CD14-positive monocyte (primary cell): ENCODE results near the gene PSMC1. TPM values are rescaled to one million over a fixed set of nuclear protein-coding genes. Genes with fewer than 3 reads are reported as not detected.
A peak's percentile ranks its signal among the peaks of the same experiment; 100 is the strongest.

Experiments used
- DNase-seq, 3 donors: peaks; one replicate each; pipeline ENCODE4 v3.0.0-alpha.2; 2011 to 2022
- H2AFZ ChIP-seq: 2 replicates; pipeline ENCODE4 v1.6.0; 2012; ENCODE audit warnings: mild to moderate bottlenecking, low read depth, low read length, inconsistent platforms; ENCODE audit not compliant: insufficient read depth, poor library complexity, severe bottlenecking
- H3K27ac ChIP-seq, 2 donors: 1 replicate in 1 of 2; 2 replicates in 1 of 2; pipeline ENCODE4 v1.5.1; 2012 to 2013; ENCODE audit warnings: low read length in 2 of 2, control low read depth in 1 of 2, inconsistent platforms in 1 of 2, low read depth in 1 of 2, mild to moderate bottlenecking in 1 of 2
- H3K27me3 ChIP-seq, 2 donors: one replicate each; pipeline versions ENCODE4 v1.6.0 to v1.6.1; 2011 to 2013; ENCODE audit warnings: low read length in 2 of 2; ENCODE audit not compliant: control insufficient read depth in 2 of 2, insufficient read depth in 2 of 2
- H3K36me3 ChIP-seq, 2 donors: replicated peaks in 1 of 2; 1 replicate in 1 of 2; 2 replicates in 1 of 2; pipeline versions ENCODE4 v1.5.1 to v1.6.1; 2012 to 2013; ENCODE audit warnings: low read length in 2 of 2, control low read depth in 1 of 2, inconsistent platforms in 1 of 2, mild to moderate bottlenecking in 1 of 2; ENCODE audit not compliant: insufficient read depth in 2 of 2, control insufficient read depth in 1 of 2
- H3K4me1 ChIP-seq, 2 donors: 1 replicate in 1 of 2; 2 replicates in 1 of 2; pipeline versions ENCODE4 v1.5.1 to v1.6.1; 2012 to 2013; ENCODE audit warnings: low read length in 2 of 2, control low read depth in 1 of 2, inconsistent platforms in 1 of 2, mild to moderate bottlenecking in 1 of 2, moderate library complexity in 1 of 2; ENCODE audit not compliant: insufficient read depth in 2 of 2, control insufficient read depth in 1 of 2
- H3K4me2 ChIP-seq: replicated peaks from 2 replicates; pipeline ENCODE3; 2012; ENCODE audit warnings: low read length, moderate library complexity, mild to moderate bottlenecking; ENCODE audit not compliant: poor library complexity, severe bottlenecking; ENCODE audit errors: extremely low read depth
- H3K4me3 ChIP-seq, 3 experiments: fragments of 200-600 bp in 1 of 3; sonication (generic) in 1 of 3; replicated peaks in 1 of 3; 1 replicate in 2 of 3; 2 replicates in 1 of 3; pipeline ENCODE4 v1.5.1; 2011 to 2013; ENCODE audit warnings: low read length in 3 of 3, mild to moderate bottlenecking in 3 of 3, control low read depth in 2 of 3, low read depth in 2 of 3, inconsistent platforms in 1 of 3, moderate library complexity in 1 of 3
- H3K79me2 ChIP-seq: 2 replicates; pipeline ENCODE4 v1.6.0; 2012; ENCODE audit warnings: mild to moderate bottlenecking, control low read depth, inconsistent platforms, low read length, moderate library complexity; ENCODE audit not compliant: insufficient read depth
- H3K9ac ChIP-seq: 2 replicates; pipeline ENCODE4 v1.6.0; 2017; ENCODE audit warnings: low read length, mild to moderate bottlenecking; ENCODE audit not compliant: insufficient read depth, poor library complexity, severe bottlenecking
- H3K9me3 ChIP-seq, 2 donors: replicated peaks in 1 of 2; 1 replicate in 1 of 2; 2 replicates in 1 of 2; pipeline versions ENCODE4 v1.5.1 to v1.6.1; 2012 to 2013; ENCODE audit warnings: low read length in 2 of 2, control low read depth in 1 of 2; ENCODE audit not compliant: control insufficient read depth in 1 of 2, insufficient read depth in 1 of 2
- H4K20me1 ChIP-seq: 2 replicates; pipeline ENCODE4 v1.6.0; 2012; ENCODE audit warnings: mild to moderate bottlenecking, low read length, control low read depth, moderate library complexity; ENCODE audit not compliant: insufficient read depth
- H3K27ac Mint-ChIP-seq, 7 donors: one replicate each; pipeline ENCODE4 v1.8.0; 2020; ENCODE audit warnings: mild to moderate bottlenecking in 7 of 7, mixed read lengths in 7 of 7, moderate library complexity in 6 of 7, inconsistent platforms in 2 of 7
- H3K27me3 Mint-ChIP-seq, 3 donors: one replicate each; pipeline ENCODE4 v1.8.0; 2021 to 2022; ENCODE audit warnings: low read depth in 3 of 3, mild to moderate bottlenecking in 3 of 3, mixed read lengths in 3 of 3, moderate library complexity in 3 of 3, inconsistent platforms in 1 of 3
- H3K36me3 Mint-ChIP-seq, 2 donors: one replicate each; pipeline ENCODE4 v1.8.0; 2020; ENCODE audit warnings: mixed read lengths in 2 of 2, inconsistent platforms in 1 of 2, mild to moderate bottlenecking in 1 of 2
- H3K4me1 Mint-ChIP-seq: one replicate; pipeline ENCODE4 v1.8.0; 2020; ENCODE audit warnings: mild to moderate bottlenecking, mixed read lengths
- H3K4me3 Mint-ChIP-seq, 2 donors: one replicate each; pipeline ENCODE4 v1.8.0; 2020; ENCODE audit warnings: mild to moderate bottlenecking in 2 of 2, mixed read lengths in 2 of 2, moderate library complexity in 1 of 2
- H3K9me3 Mint-ChIP-seq, 7 donors: one replicate each; pipeline ENCODE4 v1.8.0; 2020 to 2022; ENCODE audit warnings: mixed read lengths in 7 of 7, mild to moderate bottlenecking in 6 of 7, moderate library complexity in 6 of 7, inconsistent platforms in 2 of 7
- WGBS: methylation state at CpG from one replicate; pipeline ENCODE4 v1.1.5; 2013; ENCODE audit warnings: missing lambda C conversion rate; ENCODE audit not compliant: insufficient coverage; 5-methylcytosine and 5-hydroxymethylcytosine counted together
- intact Hi-C, 2 donors: fragments of 100-400 bp; cut with micrococcal nuclease; formaldehyde crosslinking; loops; one replicate each; pipeline versions ENCODE4 v1.15.0 to v1.15.1; 2023
- polyA plus RNA-seq, 3 donors: library from polyadenylated mRNA; depleted of rRNA in 1 of 3; unstranded in 2 of 3; stranded (reverse) in 1 of 3; fragments of 300-500 nt in 2 of 3; fragments of >200 nt in 1 of 3; fragmentation: Illumina TruSeq in 2 of 3; gene quantifications; 1 replicate in 2 of 3; 2 replicates in 1 of 3; pipeline ENCODE4 v1.2.3, GENCODE V29; 2012 to 2021
- TF ChIP-seq, protein P1 (sequence below): fragments of 200-600 bp; IDR thresholded peaks from one replicate; pipeline ENCODE4 v1.8.0; 2022; ENCODE audit warnings: antibody characterized with exemption, mild to moderate bottlenecking

The PSMC1 gene
- polyA plus RNA-seq, 3 donors = 53.4 to 158 (median 128) TPM

DNA sequence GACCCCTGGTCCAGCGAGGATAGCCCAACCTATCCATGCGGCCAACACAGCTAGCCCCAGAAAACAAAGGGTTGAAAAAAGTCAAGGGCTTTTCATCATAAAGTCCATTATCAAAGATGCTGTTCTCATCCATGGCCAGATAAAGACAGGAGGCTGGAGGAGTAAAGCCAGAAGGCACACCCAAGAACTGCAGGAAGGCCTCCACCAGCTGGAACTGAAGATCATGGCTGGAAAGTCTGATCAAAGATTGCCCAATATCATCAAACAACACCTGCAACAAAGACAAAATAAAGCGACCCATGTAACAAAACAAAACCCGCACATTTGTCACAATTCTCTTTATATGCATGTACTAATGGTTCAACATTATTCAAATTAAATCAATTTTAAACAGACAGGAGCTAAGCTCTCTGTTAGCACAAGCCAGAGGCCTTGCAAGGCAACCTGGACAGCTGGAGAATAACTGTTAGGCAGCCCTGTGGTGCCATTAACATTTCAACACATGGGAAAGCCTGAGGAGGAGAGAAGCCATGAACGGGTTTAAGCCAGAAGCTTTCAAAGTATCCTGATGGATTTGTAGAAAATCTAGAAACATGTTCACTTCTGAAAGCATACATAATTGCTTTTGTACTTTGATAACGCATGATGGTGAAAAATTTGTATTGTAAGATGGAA is 34.1 kb downstream of the PSMC1 start:
- Histone ChIP-seq H2AFZ (no peak overlapping the region), H3K9ac (no peak overlapping the region), H3K27ac (no peak overlapping the region), H3K9me3 (no peaks in the 10 kb centered on the region), H3K4me1 (peaks cover 17 to 18% of the 10 kb centered on the region in 2 donors), H3K79me2 (peaks cover 3% of the 10 kb centered on the region), H3K4me3 (no peak overlapping the region), H3K27me3 (no peaks in the 10 kb centered on the region), H3K36me3 (peaks cover 56 to 86% of the 10 kb centered on the region in 2 donors), H4K20me1 (no peaks in the 10 kb centered on the region), H3K4me2 (no peak overlapping the region)
- DNase-seq = no peak
- H3K4me1 Mint-ChIP-seq = peaks cover 15% of the 10 kb centered on the region
- intact Hi-C loops = loop anchor here (5.0 kb wide), 2 partner anchors 92 to 107 kb away; partner anchors contain the start of gene CALM1 (in 1 of the 2)
- H3K36me3 Mint-ChIP-seq = peaks cover 72 to 88% of the 10 kb centered on the region in 2 donors
- peaks cover 0 to 6% (median 0%) of the 10 kb centered on the region in 3 donors for H3K27me3 Mint-ChIP-seq
- peaks cover 0 to 2% (median 0%) of the 10 kb centered on the region in 7 donors for H3K9me3 Mint-ChIP-seq
- peak overlapping the region in 3 of 7 donors; percentile 11 to 72 (median 37) for H3K27ac Mint-ChIP-seq
- WGBS = 90% methylated on average over 4 of the region's 6 CpGs
- TF ChIP-seq, protein P1, sequence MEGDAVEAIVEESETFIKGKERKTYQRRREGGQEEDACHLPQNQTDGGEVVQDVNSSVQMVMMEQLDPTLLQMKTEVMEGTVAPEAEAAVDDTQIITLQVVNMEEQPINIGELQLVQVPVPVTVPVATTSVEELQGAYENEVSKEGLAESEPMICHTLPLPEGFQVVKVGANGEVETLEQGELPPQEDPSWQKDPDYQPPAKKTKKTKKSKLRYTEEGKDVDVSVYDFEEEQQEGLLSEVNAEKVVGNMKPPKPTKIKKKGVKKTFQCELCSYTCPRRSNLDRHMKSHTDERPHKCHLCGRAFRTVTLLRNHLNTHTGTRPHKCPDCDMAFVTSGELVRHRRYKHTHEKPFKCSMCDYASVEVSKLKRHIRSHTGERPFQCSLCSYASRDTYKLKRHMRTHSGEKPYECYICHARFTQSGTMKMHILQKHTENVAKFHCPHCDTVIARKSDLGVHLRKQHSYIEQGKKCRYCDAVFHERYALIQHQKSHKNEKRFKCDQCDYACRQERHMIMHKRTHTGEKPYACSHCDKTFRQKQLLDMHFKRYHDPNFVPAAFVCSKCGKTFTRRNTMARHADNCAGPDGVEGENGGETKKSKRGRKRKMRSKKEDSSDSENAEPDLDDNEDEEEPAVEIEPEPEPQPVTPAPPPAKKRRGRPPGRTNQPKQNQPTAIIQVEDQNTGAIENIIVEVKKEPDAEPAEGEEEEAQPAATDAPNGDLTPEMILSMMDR = no peak
- no peak overlapping the region for H3K4me3 Mint-ChIP-seq

GRCh38 chr14:90291699-90292098 is 35.3 kb downstream of the PSMC1 start:
- peak overlapping the region in 3 of 7 donors; percentile 27 to 63 (median 43) for H3K27ac Mint-ChIP-seq
- DNase-seq = no peak
- H3K79me2 ChIP-seq = peaks cover 3% of the 10 kb centered on the region
- H3K4me3 Mint-ChIP-seq = no peak overlapping the region
- no peak overlapping the region for H2AFZ ChIP-seq
- no peaks in the 10 kb centered on the region for H3K9me3 ChIP-seq
- no peaks in the 10 kb centered on the region for H3K27me3 ChIP-seq
- TF ChIP-seq, protein P1 = no peak
- H4K20me1 ChIP-seq = no peaks in the 10 kb centered on the region
- no peak overlapping the region for H3K4me2 ChIP-seq
- peaks cover 23% of the 10 kb centered on the region for H3K4me1 Mint-ChIP-seq
- H3K9me3 Mint-ChIP-seq = peaks cover 0 to 2% (median 0%) of the 10 kb centered on the region in 7 donors
- no peak overlapping the region for H3K4me3 ChIP-seq
- H3K4me1 ChIP-seq = peaks cover 29 to 31% of the 10 kb centered on the region in 2 donors
- H3K36me3 ChIP-seq = peaks cover 45 to 74% of the 10 kb centered on the region in 2 donors
- peak overlapping the region in 1 of 2 donors; percentile 32 for H3K27ac ChIP-seq
- peaks cover 0 to 6% (median 0%) of the 10 kb centered on the region in 3 donors for H3K27me3 Mint-ChIP-seq
- H3K9ac ChIP-seq = no peak overlapping the region
- intact Hi-C loops = loop anchor here (5.0 kb wide), 2 partner anchors 91 to 106 kb away; partner anchors contain the start of gene CALM1 (in 1 of the 2)
- peaks cover 63 to 81% of the 10 kb centered on the region in 2 donors for H3K36me3 Mint-ChIP-seq
- 97% methylated on average over 7 of the region's 7 CpGs for WGBS
